Measurements from ENCODE around the gene UCK2. TPM values are rescaled to one million over a fixed set of nuclear protein-coding genes. Genes with fewer than 3 reads are reported as not detected.
A peak's percentile ranks its signal among the peaks of the same experiment; 100 is the strongest.

UCK2 gene
- total and polyA plus RNA-seq, 12 donors, result 5.4 to 22.7 (median 14.0) TPM

- intact Hi-C loops (cut with DNase I), result no loop called here
- H3K4me3 ChIP-seq, result no peak overlapping the region
- H3K27ac ChIP-seq, result no peak overlapping the region
- no peak for TF ChIP-seq CTCF (IDR thresholded peaks at IDR 0.05)
- TF ChIP-seq POLR2A (IDR thresholded peaks at IDR 0.05), result no peak
- no peak for DNase-seq
- peaks cover 0 to 3% of the 10 kb centered on the region in 2 donors for H3K4me1 ChIP-seq (replicated peaks in 1 of 2)
- H3K36me3 ChIP-seq (replicated peaks in 1 of 2), result no peaks in the 10 kb centered on the region
- H3K27me3 ChIP-seq, result no peaks in the 10 kb centered on the region
- 96 to 100% (median 99%) methylated on average over 2 to 4 of the region's 4 CpGs for WGBS, 4 donors
- H3K9me3 ChIP-seq (replicated peaks in 1 of 3), result no peaks in the 10 kb centered on the region
These were observed 75.2 kb downstream of the UCK2 start for GRCh38 chr1:165902565-165902964.

- no peaks in the 10 kb centered on the region for H3K9me3 ChIP-seq (replicated peaks in 1 of 3)
- H3K4me1 ChIP-seq (replicated peaks in 1 of 2), result peaks cover 0 to 3% of the 10 kb centered on the region in 2 donors
- no peaks in the 10 kb centered on the region for H3K36me3 ChIP-seq (replicated peaks in 1 of 2)
- H3K27ac ChIP-seq, result no peak overlapping the region
- TF ChIP-seq POLR2A (IDR thresholded peaks at IDR 0.05) (no peak), CTCF (IDR thresholded peaks at IDR 0.05) (no peak)
- peak in 3 of 7 donors; percentile 26 to 32 (median 29) for DNase-seq
- H3K27me3 ChIP-seq, result no peaks in the 10 kb centered on the region
- 67 to 90% (median 80%) methylated on average over 1 of the region's 1 CpG; no CpG with 5 or more reads in 1 of the 4 donors for WGBS, 4 donors
- intact Hi-C loops (cut with DNase I), result no loop called here
- H3K4me3 ChIP-seq, result no peak overlapping the region
These were observed 76.3 kb downstream of the UCK2 start for GRCh38 chr1:165903672-165904071.

DNA sequence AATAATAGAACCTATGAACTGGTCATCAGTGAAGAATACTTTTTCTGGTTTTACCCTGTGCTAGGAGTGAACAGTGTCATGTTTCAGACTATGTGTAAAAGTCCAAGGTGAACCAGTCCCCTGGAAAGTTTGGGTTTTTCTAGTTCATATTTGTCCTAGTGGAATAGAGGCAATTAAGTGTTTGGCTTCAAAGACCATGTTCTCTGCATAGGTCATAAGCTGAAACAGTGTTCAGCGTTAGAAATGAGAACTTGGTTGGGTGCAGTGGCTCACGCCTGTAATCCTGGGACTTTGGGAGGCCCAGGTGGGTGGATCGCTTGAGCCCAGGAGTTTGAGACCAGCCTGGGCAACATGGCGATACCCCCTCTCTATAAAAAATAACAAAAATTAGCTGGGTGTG is 77.5 kb downstream of the UCK2 start:
- intact Hi-C loops (cut with DNase I), result no loop called here
- TF ChIP-seq CTCF (IDR thresholded peaks at IDR 0.05) (no peak), POLR2A (IDR thresholded peaks at IDR 0.05) (no peak)
- DNase-seq, result no peak
- H3K9me3 ChIP-seq (replicated peaks in 1 of 3), result no peaks in the 10 kb centered on the region
- peaks cover 0 to 3% of the 10 kb centered on the region in 2 donors for H3K4me1 ChIP-seq (replicated peaks in 1 of 2)
- 74 to 98% (median 81%) methylated on average over 4 of the region's 4 CpGs for WGBS, 4 donors
- no peak overlapping the region for H3K4me3 ChIP-seq
- H3K27me3 ChIP-seq, result no peaks in the 10 kb centered on the region
- H3K36me3 ChIP-seq (replicated peaks in 1 of 2), result no peaks in the 10 kb centered on the region
- H3K27ac ChIP-seq, result no peak overlapping the region

- DNase-seq, result no peak
- TF ChIP-seq POLR2A (IDR thresholded peaks at IDR 0.05) (no peak), CTCF (IDR thresholded peaks at IDR 0.05) (no peak)
- H3K9me3 ChIP-seq (replicated peaks in 1 of 3), result no peaks in the 10 kb centered on the region
- no peak overlapping the region for H3K27ac ChIP-seq
- 93 to 100% (median 97%) methylated on average over 1 to 3 of the region's 3 CpGs for WGBS, 4 donors
- peaks cover 0 to 3% of the 10 kb centered on the region in 2 donors for H3K4me1 ChIP-seq (replicated peaks in 1 of 2)
- H3K36me3 ChIP-seq (replicated peaks in 1 of 2), result no peaks in the 10 kb centered on the region
- intact Hi-C loops (cut with DNase I), result no loop called here
- no peaks in the 10 kb centered on the region for H3K27me3 ChIP-seq
- H3K4me3 ChIP-seq, result no peak overlapping the region
These were observed 78.4 kb downstream of the UCK2 start for GRCh38 chr1:165905853-165906252.

All from adrenal gland (tissue), 12 donors.